GM13976 (cell line): ENCODE measurements around the gene ADIPOR2.

ENCODE experiments used
- DNase-seq: peaks from one replicate; pipeline ENCODE4 v3.0.0; 2012; ENCODE audit warnings: low spot score
- in situ Hi-C: fragments of 300-500 bp; cut with MboI; formaldehyde crosslinking; loops from one replicate; pipeline ENCODE4 v1.12.0; 2022; ENCODE audit warnings: low sequenced_read_pairs, mixed read lengths, inconsistent platforms; ENCODE audit not compliant: unreplicated experiment
- TF ChIP-seq, protein P1 (sequence below): IDR thresholded peaks from 2 replicates; pipeline ENCODE4 v1.5.1; 2012; ENCODE audit warnings: borderline replicate concordance, mild to moderate bottlenecking; ENCODE audit not compliant: insufficient read depth; ENCODE audit errors: extremely low read depth, missing control alignments, control extremely low read depth

Gene ADIPOR2

DNA sequence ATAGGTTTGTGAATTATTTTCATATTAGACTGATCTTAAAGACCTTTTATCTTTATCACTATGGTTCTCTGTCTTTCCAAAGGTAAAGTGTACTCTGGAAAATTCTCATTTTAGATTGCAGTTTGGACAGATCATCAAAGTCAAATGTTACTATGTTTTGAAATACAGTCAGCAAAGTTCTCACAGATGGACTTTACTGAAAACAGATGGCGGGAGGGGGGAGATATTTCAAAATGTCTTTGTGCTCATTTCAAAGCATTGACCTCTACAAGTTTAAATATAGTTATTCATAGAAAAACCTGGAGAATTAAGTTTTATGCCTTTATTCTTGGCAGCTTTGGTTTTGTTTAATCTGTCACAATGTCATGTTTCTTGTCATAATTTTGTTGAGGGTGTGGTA lies 77.7 kb downstream of the ADIPOR2 start:
- in situ Hi-C loops = no loop called here
- no peak for DNase-seq

DNA sequence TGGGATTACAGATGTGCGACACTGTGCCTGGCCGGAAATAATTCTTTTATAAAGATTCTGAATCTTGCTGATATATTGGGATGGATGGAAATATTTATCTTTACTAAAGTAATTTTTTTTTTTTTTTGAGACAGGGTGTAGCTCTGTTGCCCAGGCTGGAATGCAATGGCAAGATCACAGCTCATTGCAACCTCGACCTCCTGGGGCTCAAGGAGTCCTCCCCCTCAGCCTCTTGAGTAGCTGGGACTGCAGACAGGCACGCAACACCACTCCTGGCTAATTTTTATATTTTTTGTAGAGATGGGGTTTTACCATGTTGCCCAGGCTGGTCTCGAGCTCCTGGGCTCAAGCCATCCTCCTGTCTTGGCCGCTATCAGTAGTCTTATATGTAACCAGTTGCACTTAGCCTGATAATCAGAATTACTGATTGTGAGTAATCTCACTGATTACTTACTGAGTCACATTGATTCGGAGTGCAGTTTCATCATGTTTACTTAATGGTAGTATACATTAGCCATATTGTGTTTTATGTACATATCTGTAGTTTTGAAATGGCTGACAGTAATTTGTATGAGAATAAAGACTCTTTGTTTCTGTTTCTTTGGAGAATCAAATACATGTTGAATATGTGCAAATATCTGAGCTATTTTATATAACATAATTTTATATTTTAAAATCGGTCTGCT lies 79.1 kb downstream of the ADIPOR2 start:
- in situ Hi-C loops = no loop called here
- TF ChIP-seq, protein P1, sequence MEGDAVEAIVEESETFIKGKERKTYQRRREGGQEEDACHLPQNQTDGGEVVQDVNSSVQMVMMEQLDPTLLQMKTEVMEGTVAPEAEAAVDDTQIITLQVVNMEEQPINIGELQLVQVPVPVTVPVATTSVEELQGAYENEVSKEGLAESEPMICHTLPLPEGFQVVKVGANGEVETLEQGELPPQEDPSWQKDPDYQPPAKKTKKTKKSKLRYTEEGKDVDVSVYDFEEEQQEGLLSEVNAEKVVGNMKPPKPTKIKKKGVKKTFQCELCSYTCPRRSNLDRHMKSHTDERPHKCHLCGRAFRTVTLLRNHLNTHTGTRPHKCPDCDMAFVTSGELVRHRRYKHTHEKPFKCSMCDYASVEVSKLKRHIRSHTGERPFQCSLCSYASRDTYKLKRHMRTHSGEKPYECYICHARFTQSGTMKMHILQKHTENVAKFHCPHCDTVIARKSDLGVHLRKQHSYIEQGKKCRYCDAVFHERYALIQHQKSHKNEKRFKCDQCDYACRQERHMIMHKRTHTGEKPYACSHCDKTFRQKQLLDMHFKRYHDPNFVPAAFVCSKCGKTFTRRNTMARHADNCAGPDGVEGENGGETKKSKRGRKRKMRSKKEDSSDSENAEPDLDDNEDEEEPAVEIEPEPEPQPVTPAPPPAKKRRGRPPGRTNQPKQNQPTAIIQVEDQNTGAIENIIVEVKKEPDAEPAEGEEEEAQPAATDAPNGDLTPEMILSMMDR = no peak
- no peak for DNase-seq

More for the DNA sequence above, 77.7 kb downstream of the ADIPOR2 start:
- TF ChIP-seq, protein P1 = no peak

DNA sequence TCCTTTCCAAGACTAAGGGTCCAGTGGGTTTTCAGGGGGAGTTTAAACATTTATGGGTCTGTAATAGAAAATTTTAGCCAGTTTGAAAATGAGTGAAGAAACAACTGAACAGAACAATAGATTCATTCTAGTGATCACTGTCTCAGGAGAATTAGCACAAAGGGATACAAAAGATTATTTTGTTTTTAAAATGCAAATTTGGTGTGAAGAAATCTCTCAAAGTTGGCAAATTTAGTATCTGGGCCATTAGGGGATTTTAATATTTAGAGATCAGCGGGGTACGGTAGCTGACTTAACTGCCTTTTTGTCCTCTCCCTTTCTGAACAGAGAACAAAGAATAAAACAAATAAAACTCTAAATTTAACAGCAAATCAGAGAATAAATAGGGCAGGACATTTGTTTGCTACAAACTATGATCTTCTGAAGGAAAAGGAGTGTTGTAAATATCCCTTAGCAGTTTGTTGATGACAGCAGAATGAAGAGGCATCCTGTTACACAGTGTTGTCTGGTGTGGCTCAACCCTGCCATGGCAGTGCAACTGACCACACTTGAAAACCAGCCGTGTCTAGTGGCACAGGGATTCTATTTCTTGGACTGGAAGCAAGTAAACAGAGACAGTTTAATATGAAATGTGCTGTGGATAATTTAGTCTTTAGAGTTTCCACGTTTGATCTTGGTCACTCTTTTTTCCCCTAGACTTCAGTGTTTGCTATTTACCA lies 83.2 kb downstream of the ADIPOR2 start:
- in situ Hi-C loops = no loop called here
- DNase-seq = no peak
- TF ChIP-seq, protein P1 = no peak

DNA sequence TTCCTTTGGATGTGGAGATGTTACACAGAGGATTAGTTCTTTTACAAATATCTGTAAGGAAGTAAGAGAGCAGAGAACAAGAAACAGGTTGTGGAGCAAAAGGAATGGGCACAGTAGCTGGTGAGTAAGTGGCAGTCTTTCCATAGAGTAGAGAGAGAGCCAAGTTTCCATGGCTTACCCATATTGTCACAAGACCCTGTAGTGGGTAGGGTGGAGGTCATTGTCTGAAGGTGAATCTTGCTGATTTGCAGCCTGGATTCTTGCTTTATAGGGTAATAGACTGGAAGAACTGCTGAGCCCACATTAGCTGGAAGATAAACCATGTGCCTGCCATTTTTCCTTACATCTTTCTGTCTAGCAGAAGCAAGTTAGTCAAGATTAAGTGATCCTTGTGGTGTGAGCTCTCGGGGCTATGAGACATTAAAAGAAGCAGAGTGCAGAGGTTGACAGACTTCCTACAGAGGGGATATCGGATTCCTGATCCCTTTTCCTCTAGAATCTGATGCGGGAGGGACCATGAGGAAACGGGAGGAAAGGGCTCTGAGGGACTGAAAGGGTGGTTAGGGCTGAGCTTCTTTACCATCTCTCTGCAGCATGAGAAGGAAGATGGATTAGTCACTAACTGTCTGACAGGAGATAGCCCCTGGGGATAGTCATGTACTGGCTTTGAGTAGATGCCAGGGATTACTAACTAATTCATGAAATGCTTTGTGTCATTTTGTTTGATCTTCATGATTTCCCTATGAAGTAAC lies 85.5 kb downstream of the ADIPOR2 start:
- no peak for DNase-seq
- TF ChIP-seq, protein P1 = no peak
- in situ Hi-C loops = loop anchor here (25.0 kb wide), 1 partner anchor 664 kb away; no protein-coding TSS in a partner anchor

DNA sequence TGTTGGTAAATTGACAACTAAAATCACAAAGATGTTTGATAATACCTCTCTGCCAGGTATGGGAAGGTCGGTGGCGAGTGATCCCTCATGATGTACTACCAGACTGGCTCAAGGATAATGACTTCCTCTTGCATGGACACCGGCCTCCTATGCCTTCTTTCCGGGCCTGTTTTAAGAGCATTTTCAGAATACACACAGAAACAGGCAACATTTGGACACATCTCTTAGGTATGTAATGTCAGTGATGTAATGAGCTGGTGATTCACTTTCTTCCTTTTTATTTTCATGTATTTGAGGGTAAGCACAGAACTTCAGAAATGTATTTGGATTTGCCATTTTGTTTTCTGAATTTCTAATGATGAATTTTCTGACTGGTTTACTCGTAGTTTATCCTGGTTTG lies 86.9 kb downstream of the ADIPOR2 start:
- TF ChIP-seq, protein P1 = no peak
- DNase-seq = no peak
- in situ Hi-C loops = loop anchor here (25.0 kb wide), 1 partner anchor 665 kb away; no protein-coding TSS in a partner anchor

DNA sequence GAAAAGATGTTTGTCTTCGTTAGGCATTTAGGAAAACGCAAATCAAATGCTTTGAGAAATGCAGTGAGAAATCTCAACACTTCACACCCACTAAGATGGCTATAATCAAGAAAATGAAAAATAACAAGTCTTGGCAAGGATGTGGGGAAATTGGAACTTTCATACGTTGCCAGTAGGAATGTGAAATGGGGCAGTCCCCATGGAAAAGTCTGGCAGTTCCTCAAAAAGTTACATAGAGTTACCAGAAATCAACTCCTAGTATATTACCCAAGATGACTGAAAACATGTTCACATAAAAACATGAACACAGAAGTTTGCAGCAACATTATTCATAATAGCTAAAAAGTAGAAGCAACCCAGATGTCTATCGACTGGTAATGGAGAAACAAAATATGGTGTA lies 88.0 kb downstream of the ADIPOR2 start:
- TF ChIP-seq, protein P1 = no peak
- DNase-seq = no peak
- in situ Hi-C loops = loop anchor here (25.0 kb wide), 1 partner anchor 667 kb away; no protein-coding TSS in a partner anchor
